GM18861 (cell line): Measurements from ENCODE around the gene LTBP1.

ENCODE experiments used
- ATAC-seq: cut with Tn5 transposase; IDR thresholded peaks from one replicate; pipeline ENCODE4 v1.9.1; 2021; ENCODE audit not compliant: unreplicated experiment

The LTBP1 gene

GRCh38 chr2:33001823-33002222 is 55.1 kb downstream of the LTBP1 start:
- ATAC-seq: no peak

- no peak for ATAC-seq
These were observed 56.1 kb downstream of the LTBP1 start for GRCh38 chr2:33002863-33003262.

DNA sequence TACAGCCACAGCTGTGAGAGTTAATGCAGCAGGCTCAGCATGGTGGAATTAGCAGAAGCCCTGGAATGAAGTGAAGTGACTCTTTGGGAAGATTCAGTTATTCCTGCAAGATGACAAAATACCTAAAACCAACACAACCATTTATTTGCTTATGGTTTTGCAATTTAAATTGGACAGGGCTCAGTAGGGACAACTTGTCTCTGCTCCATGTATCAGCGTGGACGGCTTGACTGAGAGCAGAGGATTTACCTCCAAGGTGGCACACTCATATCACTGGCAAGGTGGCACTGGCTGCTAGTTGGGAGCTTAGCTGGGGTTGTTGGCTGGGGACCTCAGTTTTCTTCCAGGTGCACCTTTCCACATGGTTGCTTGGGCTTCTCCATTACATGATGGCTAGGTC is 58.3 kb downstream of the LTBP1 start:
- no peak for ATAC-seq

DNA sequence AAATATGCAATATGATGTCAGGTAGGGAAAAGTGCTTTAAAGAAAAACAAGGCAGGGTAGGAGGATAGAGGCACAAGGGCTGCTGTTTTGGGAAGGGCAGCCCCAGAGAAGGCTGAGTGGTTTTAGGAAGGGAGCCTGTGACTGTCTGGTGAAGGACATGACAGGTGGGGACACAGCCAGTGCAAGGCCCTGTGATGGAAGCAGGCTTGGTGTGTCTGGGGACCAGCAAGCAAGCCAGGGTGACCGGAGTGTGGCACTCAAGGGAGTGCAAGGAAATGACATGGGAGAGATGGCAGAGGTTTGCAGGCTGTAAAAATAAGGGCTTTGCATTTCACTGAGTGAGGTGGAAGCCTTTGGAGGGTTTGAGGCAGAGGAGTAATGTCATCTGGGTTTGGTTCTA is 62.0 kb downstream of the LTBP1 start:
- ATAC-seq: no peak

GRCh38 chr2:33009249-33009648 is 62.5 kb downstream of the LTBP1 start:
- ATAC-seq: no peak

DNA sequence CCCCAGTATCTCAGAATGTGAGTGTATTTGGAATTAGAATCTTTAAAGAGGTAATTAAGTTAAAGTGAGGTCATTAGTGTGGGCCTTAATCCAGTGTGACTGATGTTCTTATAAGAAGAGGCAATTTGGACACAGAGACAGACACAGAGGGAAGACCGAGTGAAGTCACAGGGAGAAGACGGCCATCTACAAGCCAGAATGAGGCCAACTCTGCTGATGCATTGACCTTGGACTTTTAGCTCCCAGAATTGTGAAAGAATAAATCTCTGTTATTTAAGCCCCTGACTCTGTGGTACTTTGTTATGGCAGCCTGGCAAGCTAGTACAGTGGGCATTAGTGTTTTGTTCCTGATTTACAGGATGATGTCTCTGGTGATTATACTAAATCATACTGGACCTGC is 64.6 kb downstream of the LTBP1 start:
- ATAC-seq: no peak

GRCh38 chr2:33011941-33012340 is 65.2 kb downstream of the LTBP1 start:
- ATAC-seq: no peak

DNA sequence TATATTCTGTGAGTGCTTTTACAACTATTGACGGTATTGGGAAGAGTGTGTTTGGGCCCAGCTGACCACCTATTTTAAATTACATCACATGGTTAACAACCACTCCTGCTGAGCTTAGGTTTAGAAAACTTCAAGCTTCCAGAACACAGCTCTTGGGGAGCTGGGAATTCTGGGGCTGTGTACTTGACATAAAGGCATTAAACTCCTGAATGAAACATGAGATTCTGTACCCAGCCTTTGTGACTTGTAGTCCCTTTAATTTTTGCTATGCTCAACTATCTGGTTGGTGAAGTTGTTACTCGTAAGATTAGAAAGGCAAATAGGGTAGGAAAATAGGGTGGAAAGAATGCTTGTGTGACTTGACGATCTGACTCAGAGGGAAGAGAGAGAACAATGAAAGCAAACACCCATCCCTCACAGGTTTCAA is 66.9 kb downstream of the LTBP1 start:
- no peak for ATAC-seq

DNA sequence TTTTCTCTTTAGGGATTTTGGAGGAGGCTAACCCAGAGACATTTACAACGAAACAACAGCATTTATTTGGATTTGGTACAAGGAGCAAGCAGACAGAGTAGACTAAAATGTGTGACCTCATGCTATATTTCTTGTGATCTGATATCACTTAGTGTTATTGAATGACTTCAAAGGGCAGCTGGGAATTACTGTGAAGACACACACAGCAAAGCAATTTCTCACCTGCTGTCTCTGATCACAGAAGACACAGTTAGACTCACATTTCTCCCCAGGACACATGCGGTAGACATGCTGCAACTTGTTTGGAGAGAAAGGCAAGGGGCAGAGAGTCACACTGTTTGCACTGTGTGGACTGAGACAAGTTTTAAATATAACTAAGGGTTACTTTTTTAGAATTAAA is 67.5 kb downstream of the LTBP1 start:
- ATAC-seq: no peak

DNA sequence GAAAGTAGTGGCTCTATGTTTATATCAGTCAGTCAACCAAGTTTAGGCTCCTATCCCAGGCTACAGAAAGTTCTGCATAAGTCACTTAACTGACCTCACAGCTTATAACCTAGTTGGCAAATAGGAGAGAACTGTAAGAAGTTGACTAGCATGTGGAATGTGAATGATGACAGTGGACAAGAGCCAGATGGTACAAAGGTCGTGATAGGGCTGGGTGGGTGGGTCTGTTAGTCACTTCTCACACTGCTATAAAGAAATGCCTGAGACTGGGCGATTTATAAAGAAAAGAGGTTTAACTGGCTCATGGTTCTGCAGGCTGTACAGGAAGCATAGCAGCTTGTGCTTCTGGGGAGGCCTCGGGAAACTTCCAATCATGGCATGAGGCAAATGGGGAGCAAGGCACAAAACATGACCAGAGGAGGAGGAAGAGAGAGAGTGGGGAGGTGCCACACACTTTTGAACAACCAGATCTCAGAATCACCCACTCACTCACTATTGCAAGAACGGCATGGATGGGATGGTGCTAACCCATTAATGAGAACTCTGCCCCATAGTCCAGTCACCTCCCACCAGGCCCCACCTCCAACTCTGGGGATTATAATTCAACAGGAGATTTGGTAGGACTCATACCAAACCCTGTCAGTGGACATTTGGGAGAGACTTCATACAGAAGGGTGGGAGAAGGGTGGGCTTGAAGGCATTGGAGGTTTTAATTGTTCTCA is 68.8 kb downstream of the LTBP1 start:
- ATAC-seq: no peak

- ATAC-seq: no peak
These were observed 71.5 kb downstream of the LTBP1 start for GRCh38 chr2:33018271-33018670.

DNA sequence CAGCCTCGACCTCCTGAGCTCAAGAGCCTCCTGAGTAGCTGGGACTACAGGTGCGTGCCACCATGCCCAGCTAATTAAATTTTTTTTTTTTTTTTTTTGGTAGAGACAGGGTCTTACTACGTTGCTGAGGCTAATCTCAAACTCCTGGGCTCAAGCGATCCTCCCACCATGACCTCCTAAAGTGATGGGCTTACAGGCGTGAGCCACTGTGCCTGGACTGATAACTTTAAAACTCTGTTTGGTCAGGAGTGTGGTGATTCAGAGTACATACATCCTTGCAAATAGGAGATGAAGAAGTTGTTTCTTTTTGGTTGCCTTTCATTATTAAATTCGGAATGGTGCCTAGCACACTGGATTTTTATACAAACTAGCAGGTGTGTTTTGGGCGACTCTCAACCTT is 73.0 kb downstream of the LTBP1 start:
- ATAC-seq: no peak

- ATAC-seq: no peak
These were observed 74.1 kb downstream of the LTBP1 start for GRCh38 chr2:33020883-33021282.

DNA sequence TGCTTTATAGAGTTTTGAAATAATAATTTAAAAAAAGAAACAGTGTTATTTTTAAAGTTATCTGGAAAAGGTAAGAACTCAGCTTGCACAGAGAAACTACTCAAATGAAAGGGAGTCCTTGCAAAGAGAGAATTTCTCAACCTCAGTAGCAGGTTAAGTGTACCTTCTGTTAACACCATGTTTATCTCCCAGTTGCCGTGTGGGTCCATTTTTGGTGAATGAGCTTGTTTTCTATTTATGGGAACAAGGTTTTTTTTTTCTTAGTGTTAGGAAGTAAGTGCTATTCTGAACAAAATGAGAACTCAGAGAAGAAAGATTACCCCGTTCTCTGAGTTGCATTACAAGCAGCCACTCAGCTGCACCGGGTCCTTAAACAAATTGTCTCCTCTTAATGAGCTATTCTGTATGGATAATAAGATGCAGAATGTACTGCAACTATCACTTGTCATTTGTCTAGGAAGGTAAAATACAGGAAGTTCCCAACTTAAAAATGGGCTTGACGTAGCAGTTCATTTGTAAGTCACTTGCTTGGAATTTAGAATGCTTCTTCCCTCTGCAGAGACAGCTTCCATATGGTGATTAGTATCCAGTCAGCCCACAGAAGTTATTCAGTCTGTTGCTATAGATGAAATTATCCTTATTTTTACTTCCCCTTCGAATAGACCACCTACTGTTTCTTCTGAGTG is 74.9 kb downstream of the LTBP1 start:
- no peak for ATAC-seq

GRCh38 chr2:33022395-33022985 is 75.7 kb downstream of the LTBP1 start:
- no peak for ATAC-seq

- no peak for ATAC-seq
These were observed 76.4 kb downstream of the LTBP1 start for GRCh38 chr2:33022989-33023727.

- ATAC-seq: no peak
These were observed 77.2 kb downstream of the LTBP1 start for GRCh38 chr2:33023728-33024500.

DNA sequence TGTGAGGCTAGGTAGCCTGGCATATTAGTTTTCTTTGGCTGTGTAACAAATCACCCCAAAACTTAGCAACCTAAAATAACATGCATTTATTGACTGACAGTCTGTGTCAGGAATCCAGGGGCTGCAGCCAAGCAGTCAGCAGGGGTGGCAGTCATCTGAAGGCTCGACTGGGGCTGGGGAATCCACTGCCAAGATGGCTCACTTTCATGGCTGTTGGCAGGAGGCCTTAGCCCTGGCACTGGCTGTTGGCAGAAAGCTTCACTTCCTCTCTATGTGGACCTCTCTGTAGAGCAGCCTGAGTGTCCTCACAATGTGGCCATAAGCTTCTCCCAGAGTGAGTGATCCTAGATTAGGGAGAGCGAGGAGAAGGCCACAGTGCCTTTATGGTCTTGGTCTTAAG is 78.0 kb downstream of the LTBP1 start:
- ATAC-seq: no peak

- no peak for ATAC-seq
These were observed 82.7 kb downstream of the LTBP1 start for GRCh38 chr2:33029459-33029858.

- no peak for ATAC-seq
These were observed 83.2 kb downstream of the LTBP1 start for GRCh38 chr2:33029926-33030325.

DNA sequence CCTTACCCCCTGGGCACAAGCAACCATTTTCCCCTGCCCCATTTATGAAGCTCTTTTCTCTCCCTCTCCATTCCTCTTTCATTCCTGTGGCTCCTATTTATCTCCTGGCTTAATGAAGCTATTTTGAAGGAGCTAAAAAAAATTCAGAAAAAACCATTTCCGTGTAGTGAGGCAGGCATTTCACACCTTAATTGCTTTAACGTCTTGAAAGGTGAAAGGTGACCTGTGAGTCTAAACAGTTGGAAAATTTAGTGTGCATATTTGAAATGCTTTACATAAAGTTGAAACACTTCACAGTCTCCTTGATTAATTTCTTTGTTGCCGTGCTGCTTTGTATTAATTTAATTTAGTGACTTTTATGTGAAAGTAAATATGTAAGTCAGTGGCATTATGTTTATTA is 83.6 kb downstream of the LTBP1 start:
- ATAC-seq: no peak
